Glutamatergic neuron (in vitro differentiated cells): Measurements from ENCODE around the gene RGMB. TPM values are rescaled to one million over a fixed set of nuclear protein-coding genes. Genes with fewer than 3 reads are reported as not detected.

Experiments used
- DNase-seq: peaks from one replicate; pipeline ENCODE4 v3.0.0; 2022
- H3K27ac Mint-ChIP-seq: one replicate; pipeline ENCODE4 v1.8.0; 2020; ENCODE audit warnings: mild to moderate bottlenecking, mixed read lengths, inconsistent platforms; ENCODE audit not compliant: unreplicated experiment
- H3K27me3 Mint-ChIP-seq: one replicate; pipeline ENCODE4 v1.8.0; 2020; ENCODE audit warnings: mild to moderate bottlenecking, moderate library complexity, mixed read lengths, inconsistent platforms; ENCODE audit not compliant: unreplicated experiment
- H3K36me3 Mint-ChIP-seq: one replicate; pipeline ENCODE4 v1.8.0; 2020; ENCODE audit warnings: mild to moderate bottlenecking, mixed read lengths, inconsistent platforms; ENCODE audit not compliant: unreplicated experiment
- H3K4me1 Mint-ChIP-seq: one replicate; pipeline ENCODE4 v1.8.0; 2020; ENCODE audit warnings: mild to moderate bottlenecking, low read depth, mixed read lengths, inconsistent platforms; ENCODE audit not compliant: unreplicated experiment
- H3K4me3 Mint-ChIP-seq: one replicate; pipeline ENCODE4 v1.8.0; 2020; ENCODE audit warnings: mild to moderate bottlenecking, mixed read lengths, inconsistent platforms; ENCODE audit not compliant: unreplicated experiment
- H3K9me3 Mint-ChIP-seq: one replicate; pipeline ENCODE4 v1.8.0; 2020; ENCODE audit warnings: mild to moderate bottlenecking, moderate library complexity, mixed read lengths, inconsistent platforms; ENCODE audit not compliant: unreplicated experiment
- CTCF ChIP-seq: fragments of 200-600 bp; sonication (generic); IDR thresholded peaks from one replicate; pipeline ENCODE4 v1.5.0; 2021; ENCODE audit not compliant: partially characterized antibody, unreplicated experiment
- total RNA-seq: library from RNA; stranded (reverse); fragmentation: NEBNext Ultra II Directional; extraction: Animal tissue kit (Norgen Biotek cat#: 25700); gene quantifications from one replicate; pipeline ENCODE4 v1.2.1, GENCODE V29; 2021; ENCODE audit not compliant: unreplicated experiment

RGMB gene
- total RNA-seq, 1 donor from 2014 or later, result 95.9 TPM

- Mint-ChIP-seq H3K27ac (peak overlapping the region; percentile 99), H3K36me3 (no peaks in the 10 kb centered on the region), H3K4me3 (peak overlapping the region; percentile 99), H3K4me1 (peaks cover 29% of the 10 kb centered on the region), H3K27me3 (peaks cover 24% of the 10 kb centered on the region), H3K9me3 (peaks cover 27% of the 10 kb centered on the region)
- TF ChIP-seq CTCF, result peak; percentile 8
- peak; percentile 66 for DNase-seq
Observed at GRCh38 chr5:98774192-98775033, 950 bp downstream of the RGMB start.

GRCh38 chr5:98775246-98776065, 2.0 kb downstream of the RGMB start:
- Mint-ChIP-seq H3K4me1 (peaks cover 29% of the 10 kb centered on the region), H3K9me3 (peaks cover 24% of the 10 kb centered on the region), H3K27ac (peak overlapping the region; percentile 99), H3K4me3 (peak overlapping the region; percentile 99), H3K36me3 (no peaks in the 10 kb centered on the region), H3K27me3 (peaks cover 17% of the 10 kb centered on the region)
- no peak for TF ChIP-seq CTCF
- DNase-seq, result no peak

- Mint-ChIP-seq H3K4me1 (peaks cover 29% of the 10 kb centered on the region), H3K4me3 (peak overlapping the region; percentile 99), H3K27ac (peak overlapping the region; percentile 79), H3K27me3 (peaks cover 15% of the 10 kb centered on the region), H3K36me3 (no peaks in the 10 kb centered on the region), H3K9me3 (peaks cover 21% of the 10 kb centered on the region)
- no peak for TF ChIP-seq CTCF
- no peak for DNase-seq
Observed at GRCh38 chr5:98776066-98776705, 2.7 kb downstream of the RGMB start.

GRCh38 chr5:98777295-98777694, 3.8 kb downstream of the RGMB start:
- H3K27me3 Mint-ChIP-seq, result peaks cover 15% of the 10 kb centered on the region
- H3K36me3 Mint-ChIP-seq, result no peaks in the 10 kb centered on the region
- H3K4me1 Mint-ChIP-seq, result peaks cover 25% of the 10 kb centered on the region
- H3K9me3 Mint-ChIP-seq, result peaks cover 16% of the 10 kb centered on the region
- TF ChIP-seq CTCF, result no peak
- peak overlapping the region; percentile 99 for H3K4me3 Mint-ChIP-seq
- DNase-seq, result no peak
- no peak overlapping the region for H3K27ac Mint-ChIP-seq
